Left renal pelvis (tissue), 4 donors: ENCODE data around the gene EML6. TPM values are rescaled to one million over a fixed set of nuclear protein-coding genes. Genes with fewer than 3 reads are reported as not detected.
A peak's percentile ranks its signal among the peaks of the same experiment; 100 is the strongest.
"Not testable (repeated sequence)": the region's sequence is repeated elsewhere in the genome, so short reads cannot be mapped to it uniquely, and the experiment has no call there.

Experiments used
- DNase-seq, 4 donors: peaks; one replicate each; pipeline ENCODE4 v3.0.0-alpha.2; 2013; ENCODE audit warnings: low read depth in 4 of 4, low spot score in 3 of 4
- polyA plus RNA-seq, 4 donors: library from polyadenylated mRNA; unstranded; fragments of 120-200 nt; gene quantifications; one replicate each; pipeline ENCODE4 v1.2.1, GENCODE V29; 2013; ENCODE audit not compliant: insufficient read length in 4 of 4

Gene EML6
- polyA plus RNA-seq, 4 donors = 0.49 to 17.2 (median 12.2) TPM

- DNase-seq = no peak
Measured at GRCh38 chr2:54871457-54872107, 148.1 kb downstream of the EML6 start.

GRCh38 chr2:54872780-54873179 is 149.3 kb downstream of the EML6 start:
- no peak for DNase-seq

GRCh38 chr2:54873236-54873635 is 149.8 kb downstream of the EML6 start:
- not testable (repeated sequence) for DNase-seq

GRCh38 chr2:54876764-54877163 is 153.3 kb downstream of the EML6 start:
- DNase-seq = no peak

GRCh38 chr2:54878182-54878581 is 154.7 kb downstream of the EML6 start:
- DNase-seq = no peak

GRCh38 chr2:54879032-54879431 is 155.6 kb downstream of the EML6 start:
- no peak for DNase-seq

GRCh38 chr2:54879598-54880332 is 156.3 kb downstream of the EML6 start:
- DNase-seq = no peak

GRCh38 chr2:54880428-54880827 is 157.0 kb downstream of the EML6 start:
- no peak for DNase-seq

GRCh38 chr2:54881759-54882158 is 158.3 kb downstream of the EML6 start:
- no peak for DNase-seq

- DNase-seq = no peak
Measured at GRCh38 chr2:54885891-54886290, 162.4 kb downstream of the EML6 start.

- DNase-seq = no peak
Measured at GRCh38 chr2:54887850-54888545, 164.5 kb downstream of the EML6 start.

- no peak for DNase-seq
Measured at GRCh38 chr2:54889053-54889452, 165.6 kb downstream of the EML6 start.

GRCh38 chr2:54891909-54892308 is 168.4 kb downstream of the EML6 start:
- no peak for DNase-seq

GRCh38 chr2:54894467-54894866 is 171.0 kb downstream of the EML6 start:
- DNase-seq = no peak

- DNase-seq = no peak
Measured at GRCh38 chr2:54895730-54896129, 172.3 kb downstream of the EML6 start.

GRCh38 chr2:54897420-54898310 is 174.2 kb downstream of the EML6 start:
- DNase-seq = no peak

GRCh38 chr2:54898456-54899226 is 175.2 kb downstream of the EML6 start:
- no peak for DNase-seq

GRCh38 chr2:54899576-54900200 is 176.2 kb downstream of the EML6 start:
- peak; percentile 10 to 29 (median 20) for DNase-seq

- no peak for DNase-seq
Measured at GRCh38 chr2:54901224-54901986, 177.9 kb downstream of the EML6 start.
